GM12878 (cell line): ENCODE data around the gene PIGN. TPM values are rescaled to one million over a fixed set of nuclear protein-coding genes. Genes with fewer than 3 reads are reported as not detected.

Experiments used
- ATAC-seq: fragments of 200-7000 bp; cut with Tn5 transposase; 3 replicates; pipeline ENCODE4 v1.9.1; 2020; ENCODE audit warnings: mild to moderate bottlenecking, moderate library complexity
- BruUV-seq: library from RNA; stranded (reverse); fragments of 400-500 nt; replicated peaks from 2 replicates; lab custom pipeline; 2021; lab: Mats Ljungman, UMichigan
- CTCF ChIA-PET: fragments of 300-600 bp; sonication (Branson Sonifier 250); formaldehyde crosslinking; extraction: SDS; loops from one replicate; lab custom pipeline; 2021; ENCODE audit warnings: inconsistent platforms; lab: Yijun Ruan, JAX
- POLR2A ChIA-PET: fragments of 350-600 bp; formaldehyde crosslinking; extraction: SDS; loops from one replicate; lab custom pipeline; 2021; ENCODE audit warnings: inconsistent platforms; lab: Charles Lee
- RAD21 ChIA-PET: fragments of 300-600 bp; sonication (Branson Sonifier 250); formaldehyde crosslinking; loops from one replicate; lab custom pipeline; 2023; ENCODE audit warnings: antibody characterized with exemption; ENCODE audit not compliant: unreplicated experiment; lab: Charles Lee
- SMC1A ChIA-PET: fragments of 300-600 bp; sonication (Branson Sonifier 250); formaldehyde crosslinking; loops from one replicate; lab custom pipeline; 2023; ENCODE audit not compliant: unreplicated experiment, uncharacterized antibody; lab: Charles Lee
- DNase-seq: peaks from one replicate; pipeline ENCODE4 v3.0.0-alpha.2; 2011; ENCODE audit warnings: low read depth, low spot score
- FAIRE-seq: peaks from 3 replicates; lab custom pipeline; 2011; peaks lifted over from hg19 to GRCh38; lab: Jason Lieb, UNC
- H2AFZ ChIP-seq: 2 replicates; pipeline ENCODE4 v1.6.0; 2011; ENCODE audit warnings: low read depth, low read length, control low read depth; ENCODE audit not compliant: control insufficient read depth
- H3K27ac ChIP-seq: 2 replicates; pipeline ENCODE4 v1.5.1; 2011; ENCODE audit warnings: control low read depth; ENCODE audit not compliant: control insufficient read depth, insufficient read depth
- H3K27me3 ChIP-seq, 2 experiments: replicated peaks in 1 of 2; 2 replicates each; pipeline versions ENCODE4 v1.6.0 to v1.6.1; 2011; ENCODE audit warnings: low read length in 1 of 2; ENCODE audit not compliant: control insufficient read depth in 2 of 2, insufficient read depth in 2 of 2
- H3K36me3 ChIP-seq, 2 experiments: 2 replicates each; pipeline ENCODE4 v1.5.1; 2011; ENCODE audit warnings: low read length in 1 of 2; ENCODE audit not compliant: control insufficient read depth in 2 of 2, insufficient read depth in 2 of 2
- H3K4me1 ChIP-seq: 2 replicates; pipeline ENCODE4 v1.6.1; 2011; ENCODE audit warnings: mild to moderate bottlenecking, low read length, moderate library complexity, mixed read lengths; ENCODE audit not compliant: control insufficient read depth, insufficient read depth
- H3K4me2 ChIP-seq: 2 replicates; pipeline ENCODE4 v1.6.0; 2011; ENCODE audit warnings: control low read depth; ENCODE audit not compliant: control insufficient read depth, insufficient read depth
- H3K4me3 ChIP-seq: fragments of 200-600 bp; sonication (generic); 2 replicates; pipeline ENCODE4 v1.5.1; 2016
- H3K79me2 ChIP-seq: 2 replicates; pipeline ENCODE4 v1.6.0; 2011; ENCODE audit warnings: low read length; ENCODE audit not compliant: control insufficient read depth, insufficient read depth
- H3K9ac ChIP-seq: 2 replicates; pipeline ENCODE4 v1.8.0; 2011; ENCODE audit warnings: low read length, control low read depth, mixed read lengths; ENCODE audit not compliant: control insufficient read depth, insufficient read depth
- H3K9me3 ChIP-seq: replicated peaks from 3 replicates; pipeline ENCODE4 v1.5.1; 2011; ENCODE audit warnings: mild to moderate bottlenecking, low read length; ENCODE audit not compliant: control insufficient read depth, insufficient read depth
- H4K20me1 ChIP-seq: 2 replicates; pipeline ENCODE4 v1.6.0; 2011; ENCODE audit not compliant: control insufficient read depth, insufficient read depth
- CBFB ChIP-seq: IDR thresholded peaks from 2 replicates; pipeline ENCODE4 v1.6.1; 2016; ENCODE audit warnings: antibody characterized with exemption, low read depth
- CBX5 ChIP-seq: sonication (generic); IDR thresholded peaks from 2 replicates; pipeline ENCODE4 v1.6.1; 2016; ENCODE audit warnings: low read depth, moderate library complexity, mild to moderate bottlenecking, inconsistent platforms
- CREB1 ChIP-seq: IDR thresholded peaks from 2 replicates; pipeline ENCODE4 v1.6.1; 2012; ENCODE audit warnings: low read depth, mild to moderate bottlenecking, inconsistent platforms
- EP300 ChIP-seq, 2 experiments: fragments of 150-350 bp in 1 of 2; IDR thresholded peaks; 2 replicates each; pipeline ENCODE4 v1.6.1; 2011 to 2012; ENCODE audit warnings: low read depth in 2 of 2, low read length in 2 of 2, borderline replicate concordance in 1 of 2, improper control_type of control experiment in 1 of 2, inconsistent platforms in 1 of 2; ENCODE audit not compliant: control insufficient read depth in 1 of 2
- IRF5 ChIP-seq: fragments of 450-650 bp; IDR thresholded peaks from 2 replicates; pipeline ENCODE4 v1.6.1; 2017; ENCODE audit warnings: borderline replicate concordance
- MEF2A ChIP-seq: IDR thresholded peaks from 2 replicates; pipeline ENCODE4 v1.6.1; 2011; ENCODE audit warnings: low read depth, mild to moderate bottlenecking, low read length, moderate library complexity; ENCODE audit not compliant: insufficient read depth
- NFIC ChIP-seq: IDR thresholded peaks from 2 replicates; pipeline ENCODE4 v1.6.1; 2012; ENCODE audit warnings: low read depth, mild to moderate bottlenecking, inconsistent platforms, low read length, moderate library complexity
- NFXL1 ChIP-seq: fragments of 450-650 bp; IDR thresholded peaks from 2 replicates; pipeline ENCODE4 v1.6.1; 2017; ENCODE audit warnings: antibody characterized with exemption, mild to moderate bottlenecking, borderline replicate concordance
- PAX5 ChIP-seq: IDR thresholded peaks from 2 replicates; pipeline ENCODE4 v1.6.1; 2011; ENCODE audit warnings: low read depth, low read length, borderline replicate concordance
- RBBP5 ChIP-seq: fragments of 200-600 bp; sonication (generic); conservative IDR thresholded peaks from 2 replicates; pipeline ENCODE4 v1.6.1; 2016
- SUZ12 ChIP-seq: fragments of 200-600 bp; sonication (generic); IDR thresholded peaks from one replicate; pipeline ENCODE4 v1.6.1; 2018; ENCODE audit warnings: antibody characterized with exemption, mild to moderate bottlenecking; ENCODE audit not compliant: unreplicated experiment
- TCF12 ChIP-seq: IDR thresholded peaks from 2 replicates; pipeline ENCODE4 v1.6.1; 2011; ENCODE audit warnings: low read depth, mild to moderate bottlenecking, low read length
- TCF7 ChIP-seq: IDR thresholded peaks from 2 replicates; pipeline ENCODE4 v1.6.1; 2014; ENCODE audit warnings: antibody characterized with exemption, borderline replicate concordance
- ZBTB11 ChIP-seq: fragments of 450-650 bp; formaldehyde crosslinking; IDR thresholded peaks from 2 replicates; pipeline ENCODE4 v1.5.0; 2022; ENCODE audit warnings: mild to moderate bottlenecking, missing genetic modification characterization
- ZNF217 ChIP-seq: fragments of 450-650 bp; IDR thresholded peaks from 2 replicates; pipeline ENCODE4 v1.6.1; 2017; ENCODE audit warnings: antibody characterized with exemption, mild to moderate bottlenecking
- WGBS: methylation state at CpG from one replicate; pipeline ENCODE4 v1.1.6; 2016; ENCODE audit warnings: low lambda C conversion rate; ENCODE audit not compliant: insufficient replicate concordance, insufficient coverage; ENCODE audit errors: missing lambda C conversion rate; 5-methylcytosine and 5-hydroxymethylcytosine counted together
- in situ Hi-C: fragments of 300-500 bp; cut with MboI; formaldehyde crosslinking; loops from 9 replicates; pipeline ENCODE4 v1.14.3; 2018; ENCODE audit warnings: mixed read lengths
- intact Hi-C: fragments of 100-400 bp; cut with micrococcal nuclease; formaldehyde crosslinking; loops from one replicate; pipeline ENCODE4 v1.14.2; 2022; ENCODE audit not compliant: unreplicated experiment
- polyA plus RNA-seq, 11 experiments: library from polyadenylated mRNA; depleted of rRNA in 4 of 11; unstranded in 6 of 11; stranded (reverse) in 5 of 11; fragments of >200 nt; fragmentation: Nextera tagmentation in 4 of 11; fragmentation: Illumina TruSeq in 1 of 11; extraction: Ambion mirVana in 4 of 11; extraction: Trizol in 1 of 11; gene quantifications; 1 replicate in 1 of 11; 2 replicates in 10 of 11; pipeline versions ENCODE4 v1.2.1 to v1.2.3, GENCODE V29; 2011 to 2016; ENCODE audit warnings: inconsistent platforms in 2 of 11, missing spikeins in 2 of 11, low read depth in 1 of 11
- total RNA-seq, 4 experiments: library from RNA; depleted of rRNA in 3 of 4; stranded (reverse); fragments of >200 nt in 3 of 4; fragmentation: Illumina TruSeq in 1 of 4; extraction: Trizol in 1 of 4; gene quantifications; 2 replicates each; pipeline versions ENCODE4 v1.2.1 to v1.2.3, GENCODE V29; 2013 to 2021
- TF ChIP-seq, protein P1 (sequence below): fragments of 450-650 bp; IDR thresholded peaks from 2 replicates; pipeline ENCODE4 v1.6.1; 2016; ENCODE audit warnings: mild to moderate bottlenecking

PIGN gene
- total and polyA plus RNA-seq, 10 of the 15 experiments (the other 5 are each of a cell fraction or from before 2014, with no cell fraction given): 6.9 to 25.4 (median 18.7) TPM

DNA sequence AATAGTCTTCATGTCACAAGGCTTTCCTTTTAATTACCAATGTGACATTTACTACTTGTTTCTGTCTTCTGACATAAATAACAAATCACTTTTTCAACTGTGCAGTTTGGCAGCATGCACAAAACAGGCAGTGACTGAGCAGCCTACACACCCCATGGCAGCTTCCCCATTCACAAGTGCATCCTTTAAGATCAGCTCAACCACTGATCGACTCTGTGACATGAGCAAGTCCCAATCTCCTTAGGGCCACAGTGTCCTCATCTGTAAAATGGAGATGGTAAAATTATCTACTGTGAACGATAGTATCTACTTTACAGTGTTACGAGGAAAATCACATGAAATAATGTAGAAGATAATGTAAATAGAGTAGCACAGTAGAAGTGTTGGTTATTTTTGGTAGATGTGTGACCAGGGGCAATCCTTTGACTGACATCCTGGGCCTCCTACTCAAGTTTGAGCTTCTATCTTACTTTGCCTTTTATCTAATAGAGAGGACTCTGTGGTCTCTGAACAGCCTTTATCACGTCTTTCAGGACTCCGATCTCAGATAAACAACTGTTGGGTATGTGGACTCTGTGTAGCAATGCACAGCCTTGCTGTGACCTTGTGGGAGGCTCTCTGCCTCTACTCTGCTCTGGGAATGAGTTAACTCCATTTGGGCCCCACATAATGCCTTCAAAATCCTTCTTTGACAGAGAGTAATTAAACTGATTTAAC, 120.6 kb downstream of the PIGN start (continued):
- TF ChIP-seq ZBTB11 (CRISPR knock-in tag): no peak
- TF ChIP-seq CREB1: no peak
- no peak for TF ChIP-seq CBX5

- SMC1A ChIA-PET: no interaction called here
- no TSS peak for BruUV-seq
- in situ Hi-C loops: no loop called here
- intact Hi-C loops: no loop called here
- Histone ChIP-seq H3K79me2 (no peaks in the 10 kb centered on the region), H2AFZ (no peak overlapping the region), H3K9me3 (no peaks in the 10 kb centered on the region), H3K4me3 (no peak overlapping the region), H3K4me2 (no peak overlapping the region), H3K9ac (no peak overlapping the region), H3K27me3 (no peaks in the 10 kb centered on the region), H4K20me1 (no peaks in the 10 kb centered on the region), H3K4me1 (no peaks in the 10 kb centered on the region), H3K27ac (no peak overlapping the region), H3K36me3 (no peaks in the 10 kb centered on the region)
- DNase-seq (no peak), FAIRE-seq (no peak), ATAC-seq (no peak)
- 6% methylated on average over 1 of the region's 1 CpG for WGBS
- RAD21 ChIA-PET: no interaction called here
- CTCF ChIA-PET: no interaction called here
- POLR2A ChIA-PET: interaction anchor here (1.1 kb wide), 1 partner anchor 10 kb away, joined by 3 read pairs; no protein-coding TSS in a partner anchor
- no peak for TF ChIP-seq NFIC
- TF ChIP-seq NFXL1: no peak
- no peak for TF ChIP-seq IRF5
- no peak for TF ChIP-seq ZNF217
- no peak for TF ChIP-seq SUZ12
- TF ChIP-seq PAX5: no peak
- TF ChIP-seq CBFB: no peak
- TF ChIP-seq MEF2A: no peak
- no peak for TF ChIP-seq TCF12
- TF ChIP-seq TCF7: no peak
- no peak for TF ChIP-seq EP300 (IDR thresholded peaks at IDR 0.05; ENCODE audit: borderline replicate concordance in 1 of 2, control insufficient read depth in 1 of 2, low read depth in 2 of 2, low read length in 2 of 2)
- TF ChIP-seq RBBP5: no peak
- TF ChIP-seq, protein P1, sequence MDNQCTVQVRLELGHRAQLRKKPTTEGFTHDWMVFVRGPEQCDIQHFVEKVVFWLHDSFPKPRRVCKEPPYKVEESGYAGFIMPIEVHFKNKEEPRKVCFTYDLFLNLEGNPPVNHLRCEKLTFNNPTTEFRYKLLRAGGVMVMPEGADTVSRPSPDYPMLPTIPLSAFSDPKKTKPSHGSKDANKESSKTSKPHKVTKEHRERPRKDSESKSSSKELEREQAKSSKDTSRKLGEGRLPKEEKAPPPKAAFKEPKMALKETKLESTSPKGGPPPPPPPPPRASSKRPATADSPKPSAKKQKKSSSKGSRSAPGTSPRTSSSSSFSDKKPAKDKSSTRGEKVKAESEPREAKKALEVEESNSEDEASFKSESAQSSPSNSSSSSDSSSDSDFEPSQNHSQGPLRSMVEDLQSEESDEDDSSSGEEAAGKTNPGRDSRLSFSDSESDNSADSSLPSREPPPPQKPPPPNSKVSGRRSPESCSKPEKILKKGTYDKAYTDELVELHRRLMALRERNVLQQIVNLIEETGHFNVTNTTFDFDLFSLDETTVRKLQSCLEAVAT: no peak
These were observed 122.5 kb downstream of the PIGN start for GRCh38 chr18:62064361-62064760.
